Naive thymus-derived CD4-positive, alpha-beta T cell (primary cell): ENCODE data around the gene NOTO. TPM values are rescaled to one million over a fixed set of nuclear protein-coding genes. Genes with fewer than 3 reads are reported as not detected.

Source experiments
- ATAC-seq: fragments of 150-1000 bp; cut with Tn5 transposase; 2 replicates; pipeline ENCODE4 v1.10.0; 2021; ENCODE audit warnings: mild to moderate bottlenecking, moderate library complexity
- CTCF ChIA-PET: fragments of 350-600 bp; sonication (Branson Sonifier 250); formaldehyde crosslinking; loops from one replicate; lab custom pipeline; 2021; ENCODE audit warnings: antibody characterized with exemption; lab: Charles Lee
- POLR2A ChIA-PET: fragments of 350-600 bp; sonication (Branson Sonifier 250); formaldehyde crosslinking; loops from one replicate; lab custom pipeline; 2021; ENCODE audit warnings: antibody characterized with exemption, inconsistent platforms; lab: Charles Lee
- DNase-seq, 9 donors: peaks; one replicate each; pipeline versions ENCODE4 v3.0.0 to v3.0.0-alpha.2; 2020 to 2022; ENCODE audit warnings: mixed read lengths in 1 of 9
- H3K27ac ChIP-seq: one replicate; pipeline ENCODE4 v1.7.0; 2013; ENCODE audit warnings: mild to moderate bottlenecking, low read depth, low read length, moderate library complexity
- H3K27me3 ChIP-seq, 2 donors: one replicate each; pipeline ENCODE4 v1.7.0; 2013; ENCODE audit warnings: low read length in 2 of 2, mild to moderate bottlenecking in 2 of 2, moderate library complexity in 2 of 2; ENCODE audit not compliant: control insufficient read depth in 2 of 2, insufficient read depth in 2 of 2
- H3K36me3 ChIP-seq, 3 experiments: 1 replicate in 2 of 3; 2 replicates in 1 of 3; pipeline ENCODE4 v1.7.0; 2013; ENCODE audit warnings: low read length in 3 of 3, mild to moderate bottlenecking in 3 of 3, moderate library complexity in 1 of 3; ENCODE audit not compliant: insufficient read depth in 3 of 3, control insufficient read depth in 2 of 3
- H3K4me1 ChIP-seq, 2 donors: one replicate each; pipeline ENCODE4 v1.7.0; 2013; ENCODE audit warnings: low read length in 2 of 2, mild to moderate bottlenecking in 2 of 2, moderate library complexity in 1 of 2; ENCODE audit not compliant: control insufficient read depth in 2 of 2, insufficient read depth in 2 of 2
- H3K4me3 ChIP-seq: 2 replicates; pipeline ENCODE4 v1.7.0; 2013; ENCODE audit warnings: mild to moderate bottlenecking, low read length
- H3K9me3 ChIP-seq, 3 experiments: 1 replicate in 2 of 3; 2 replicates in 1 of 3; pipeline ENCODE4 v1.7.0; 2013; ENCODE audit warnings: low read length in 3 of 3; ENCODE audit not compliant: control insufficient read depth in 2 of 3
- H3K27ac Mint-ChIP-seq, 9 donors: one replicate each; pipeline ENCODE4 v1.8.0; 2020 to 2022; ENCODE audit warnings: mixed read lengths in 9 of 9, mild to moderate bottlenecking in 8 of 9, moderate library complexity in 5 of 9, inconsistent platforms in 2 of 9
- H3K27me3 Mint-ChIP-seq, 5 donors: one replicate each; pipeline ENCODE4 v1.8.0; 2021 to 2022; ENCODE audit warnings: mixed read lengths in 5 of 5, mild to moderate bottlenecking in 1 of 5
- H3K36me3 Mint-ChIP-seq, 5 donors: one replicate each; pipeline ENCODE4 v1.8.0; 2020 to 2022; ENCODE audit warnings: mixed read lengths in 5 of 5, mild to moderate bottlenecking in 3 of 5, inconsistent platforms in 1 of 5
- H3K4me1 Mint-ChIP-seq, 7 donors: one replicate each; pipeline ENCODE4 v1.8.0; 2020 to 2022; ENCODE audit warnings: mixed read lengths in 7 of 7, mild to moderate bottlenecking in 3 of 7, inconsistent platforms in 1 of 7
- H3K4me3 Mint-ChIP-seq, 10 donors: one replicate each; pipeline ENCODE4 v1.8.0; 2020 to 2022; ENCODE audit warnings: mild to moderate bottlenecking in 10 of 10, mixed read lengths in 10 of 10, moderate library complexity in 6 of 10, inconsistent platforms in 2 of 10
- H3K9me3 Mint-ChIP-seq, 11 donors: one replicate each; pipeline ENCODE4 v1.8.0; 2020 to 2022; ENCODE audit warnings: mixed read lengths in 11 of 11, mild to moderate bottlenecking in 4 of 11, inconsistent platforms in 1 of 11, moderate library complexity in 1 of 11
- intact Hi-C, 2 donors: fragments of 100-400 bp; cut with micrococcal nuclease; formaldehyde crosslinking; loops; one replicate each; pipeline ENCODE4 v1.15.1; 2023
- polyA plus RNA-seq, 2 donors: library from polyadenylated mRNA; unstranded; fragments of 300-500 nt; fragmentation: Illumina TruSeq; gene quantifications; one replicate each; pipeline ENCODE4 v1.2.3, GENCODE V29; 2021
- total RNA-seq, 6 experiments: library from RNA in 5 of 6; stranded (reverse) in 5 of 6; gene quantifications; 1 replicate in 5 of 6; 2 replicates in 1 of 6; pipeline ENCODE4 v1.2.3 and lab custom pipeline; 2021 to 2026

NOTO gene
- total and polyA plus RNA-seq, 7 experiments from 2014 or later, result not detected

- no peaks in the 10 kb centered on the region for H3K27me3 Mint-ChIP-seq
- H3K4me3 ChIP-seq, result no peak overlapping the region
- H3K4me3 Mint-ChIP-seq, result no peak overlapping the region
- H3K27me3 ChIP-seq, result no peaks in the 10 kb centered on the region
- POLR2A ChIA-PET, result interaction anchor here (1.1 kb wide), 2 partner anchors 8 to 21 kb away, joined by 3 to 4 read pairs; partner anchors contain the start of gene CCT7
- peaks cover 0 to 18% (median 9%) of the 10 kb centered on the region in 7 donors for H3K4me1 Mint-ChIP-seq
- ATAC-seq (no peak), DNase-seq (no peak)
- intact Hi-C loops, result no loop called here
- CTCF ChIA-PET, result no interaction called here
- H3K9me3 ChIP-seq, result no peaks in the 10 kb centered on the region
- no peak overlapping the region for H3K27ac ChIP-seq
- peaks cover 0 to 6% of the 10 kb centered on the region in 2 donors for H3K4me1 ChIP-seq
- H3K36me3 Mint-ChIP-seq, result peaks cover 0 to 28% (median 13%) of the 10 kb centered on the region in 5 donors
- peaks cover 8 to 62% (median 14%) of the 10 kb centered on the region in 3 experiments for H3K36me3 ChIP-seq
- no peaks in the 10 kb centered on the region for H3K9me3 Mint-ChIP-seq
- H3K27ac Mint-ChIP-seq, result peak overlapping the region in 2 of 9 donors; percentile 20 to 21
These were observed 52.8 kb downstream of the NOTO start for GRCh38 chr2:73255007-73255644.

- no peak for ATAC-seq
- no peaks in the 10 kb centered on the region for H3K9me3 ChIP-seq
- DNase-seq, result no peak
- peaks cover 5 to 58% (median 13%) of the 10 kb centered on the region in 3 experiments for H3K36me3 ChIP-seq
- Mint-ChIP-seq H3K27ac (peak overlapping the region in 5 of 9 donors; percentile 0 to 45 (median 25)), H3K4me3 (no peak overlapping the region), H3K4me1 (peaks cover 0 to 18% (median 9%) of the 10 kb centered on the region in 7 donors), H3K27me3 (no peaks in the 10 kb centered on the region), H3K36me3 (peaks cover 0 to 19% (median 6%) of the 10 kb centered on the region in 5 donors), H3K9me3 (no peaks in the 10 kb centered on the region)
- POLR2A ChIA-PET, result no interaction called here
- H3K27ac ChIP-seq, result no peak overlapping the region
- no peaks in the 10 kb centered on the region for H3K27me3 ChIP-seq
- intact Hi-C loops, result no loop called here
- peaks cover 0 to 6% of the 10 kb centered on the region in 2 donors for H3K4me1 ChIP-seq
- no peak overlapping the region for H3K4me3 ChIP-seq
- CTCF ChIA-PET, result no interaction called here
These were observed 53.7 kb downstream of the NOTO start for GRCh38 chr2:73255907-73256617.

- peaks cover 5 to 57% (median 13%) of the 10 kb centered on the region in 3 experiments for H3K36me3 ChIP-seq
- no peaks in the 10 kb centered on the region for H3K27me3 ChIP-seq
- no peaks in the 10 kb centered on the region for H3K9me3 ChIP-seq
- peaks cover 0 to 6% of the 10 kb centered on the region in 2 donors for H3K4me1 ChIP-seq
- no peaks in the 10 kb centered on the region for H3K9me3 Mint-ChIP-seq
- no peaks in the 10 kb centered on the region for H3K27me3 Mint-ChIP-seq
- DNase-seq (no peak), ATAC-seq (no peak)
- intact Hi-C loops, result no loop called here
- ChIA-PET CTCF (no interaction called here), POLR2A (no interaction called here)
- peaks cover 0 to 18% (median 5%) of the 10 kb centered on the region in 5 donors for H3K36me3 Mint-ChIP-seq
- H3K27ac ChIP-seq, result no peak overlapping the region
- H3K4me3 ChIP-seq, result no peak overlapping the region
- peak overlapping the region in 4 of 9 donors; percentile 19 to 77 (median 48) for H3K27ac Mint-ChIP-seq
- peaks cover 0 to 18% (median 9%) of the 10 kb centered on the region in 7 donors for H3K4me1 Mint-ChIP-seq
- H3K4me3 Mint-ChIP-seq, result no peak overlapping the region
These were observed 54.2 kb downstream of the NOTO start for GRCh38 chr2:73256618-73256922.

GRCh38 chr2:73257021-73257420 lies 54.6 kb downstream of the NOTO start:
- intact Hi-C loops, result no loop called here
- CTCF ChIA-PET, result no interaction called here

GRCh38 chr2:73257425-73258125 lies 55.2 kb downstream of the NOTO start:
- H3K27me3 ChIP-seq, result no peaks in the 10 kb centered on the region
- Mint-ChIP-seq H3K27me3 (no peaks in the 10 kb centered on the region), H3K4me1 (peaks cover 0 to 18% (median 9%) of the 10 kb centered on the region in 7 donors), H3K27ac (peak overlapping the region in 3 of 9 donors; percentile 19 to 65 (median 43)), H3K36me3 (peaks cover 0 to 18% (median 0%) of the 10 kb centered on the region in 5 donors), H3K4me3 (no peak overlapping the region), H3K9me3 (no peaks in the 10 kb centered on the region)
- intact Hi-C loops, result no loop called here
- no peaks in the 10 kb centered on the region for H3K9me3 ChIP-seq
- H3K36me3 ChIP-seq, result peaks cover 2 to 48% (median 10%) of the 10 kb centered on the region in 3 experiments
- ChIA-PET CTCF (interaction anchor here (0.6 kb wide), 1 partner anchor 32 kb away, joined by 4 read pairs; no protein-coding TSS in a partner anchor), POLR2A (interaction anchor here (1.1 kb wide), 1 partner anchor 24 kb away, joined by 3 read pairs; no protein-coding TSS in a partner anchor)
- DNase-seq, result peak in 5 of 9 donors; percentile 11 to 25 (median 17)
- no peak overlapping the region for H3K27ac ChIP-seq
- peaks cover 0 to 6% of the 10 kb centered on the region in 2 donors for H3K4me1 ChIP-seq
- ATAC-seq, result peak; percentile 23
- H3K4me3 ChIP-seq, result no peak overlapping the region

More at GRCh38 chr2:73257021-73257420, 54.6 kb downstream of the NOTO start:
- Mint-ChIP-seq H3K4me3 (no peak overlapping the region), H3K9me3 (no peaks in the 10 kb centered on the region), H3K36me3 (peaks cover 0 to 18% (median 4%) of the 10 kb centered on the region in 5 donors), H3K4me1 (peaks cover 0 to 18% (median 9%) of the 10 kb centered on the region in 7 donors), H3K27me3 (no peaks in the 10 kb centered on the region), H3K27ac (peak overlapping the region in 4 of 9 donors; percentile 19 to 77 (median 46))
- DNase-seq (no peak), ATAC-seq (no peak)
- Histone ChIP-seq H3K27ac (no peak overlapping the region), H3K4me3 (no peak overlapping the region), H3K4me1 (peaks cover 0 to 6% of the 10 kb centered on the region in 2 donors), H3K36me3 (peaks cover 5 to 53% (median 10%) of the 10 kb centered on the region in 3 experiments), H3K27me3 (no peaks in the 10 kb centered on the region), H3K9me3 (no peaks in the 10 kb centered on the region)
- POLR2A ChIA-PET, result interaction anchor here (1.1 kb wide), 1 partner anchor 23 kb away, joined by 3 read pairs; no protein-coding TSS in a partner anchor

GRCh38 chr2:73258186-73258912 lies 56.0 kb downstream of the NOTO start:
- no peak overlapping the region for H3K4me3 Mint-ChIP-seq
- ATAC-seq (no peak), DNase-seq (no peak)
- no peaks in the 10 kb centered on the region for H3K27me3 ChIP-seq
- H3K4me1 Mint-ChIP-seq, result peaks cover 0 to 18% (median 9%) of the 10 kb centered on the region in 7 donors
- no peaks in the 10 kb centered on the region for H3K9me3 ChIP-seq
- no peak overlapping the region for H3K27ac ChIP-seq
- POLR2A ChIA-PET, result no interaction called here
- H3K27me3 Mint-ChIP-seq, result no peaks in the 10 kb centered on the region
- CTCF ChIA-PET, result interaction anchor here (0.6 kb wide), 1 partner anchor 31 kb away, joined by 4 read pairs; no protein-coding TSS in a partner anchor
- no peaks in the 10 kb centered on the region for H3K9me3 Mint-ChIP-seq
- peaks cover 0 to 6% of the 10 kb centered on the region in 2 donors for H3K4me1 ChIP-seq
- H3K4me3 ChIP-seq, result no peak overlapping the region
- intact Hi-C loops, result no loop called here
- peak overlapping the region in 2 of 9 donors; percentile 14 to 25 for H3K27ac Mint-ChIP-seq
- peaks cover 0 to 10% (median 0%) of the 10 kb centered on the region in 5 donors for H3K36me3 Mint-ChIP-seq
- peaks cover 0 to 45% (median 9%) of the 10 kb centered on the region in 3 experiments for H3K36me3 ChIP-seq
